Activated gamma-delta T cell treated with anti-CD3 and anti-CD28 coated beads, Interleukin-2, amount 50 U/mL, for 16 hours (primary cell): ENCODE measurements around the gene GLYR1.

Experiments
- DNase-seq: peaks from one replicate; pipeline ENCODE4 v3.0.0-alpha.2; 2020; ENCODE audit warnings: low read depth

GLYR1 gene

GRCh38 chr16:4763791-4764190 lies 83.3 kb downstream of the GLYR1 start:
- no peak for DNase-seq

- DNase-seq: no peak
Measured at GRCh38 chr16:4762205-4762604, 84.9 kb downstream of the GLYR1 start.

- no peak for DNase-seq
Measured at GRCh38 chr16:4760221-4760910, 86.7 kb downstream of the GLYR1 start.

- no peak for DNase-seq
Measured at GRCh38 chr16:4755687-4756086, 91.4 kb downstream of the GLYR1 start.

GRCh38 chr16:4754865-4755264 lies 92.2 kb downstream of the GLYR1 start:
- DNase-seq: no peak

GRCh38 chr16:4753227-4753626 lies 93.9 kb downstream of the GLYR1 start:
- no peak for DNase-seq
